ENCODE measurements around the gene ZC3H7B.

ZC3H7B gene

GRCh38 chr22:41368543-41369423, 67.5 kb downstream of the ZC3H7B start:
- 92% methylated on average over 19 of the region's 19 CpGs for WGBS
- Histone ChIP-seq H3K4me3 (ENCODE audit: low read length) (no peak overlapping the region), H3K4me1 (ENCODE audit: insufficient read depth, low read length) (peaks cover 12% of the 10 kb centered on the region; the same call in 1 of the 2 replicates), H3K27me3 (ENCODE audit: insufficient read depth, low read length) (no peaks in the 10 kb centered on the region), H3K9ac (ENCODE audit: low read depth, low read length) (no peak overlapping the region), H3K9me3 (ENCODE audit: insufficient read depth, low read depth, low read length) (no peaks in the 10 kb centered on the region), H3K36me3 (ENCODE audit: insufficient read depth, low read length) (no peaks in the 10 kb centered on the region), H3K27ac (ENCODE audit: low read depth, low read length) (no peak overlapping the region)

DNA sequence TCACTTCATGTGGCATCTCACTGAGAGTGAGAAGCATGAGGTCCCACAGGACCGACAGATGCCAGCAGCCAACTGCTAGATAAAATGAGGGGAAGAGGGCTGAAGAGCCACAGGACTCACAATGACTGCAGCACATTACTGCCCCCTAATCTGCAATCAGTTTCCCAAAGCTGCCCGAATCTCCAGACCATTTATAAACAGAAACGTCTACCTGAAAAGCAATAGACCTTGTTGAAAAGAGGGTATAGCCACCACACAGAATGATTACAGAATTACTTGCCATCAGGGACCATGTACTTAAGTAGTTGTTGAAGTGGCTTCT, 68.1 kb downstream of the ZC3H7B start:
- H3K27ac ChIP-seq (ENCODE audit: low read depth, low read length): no peak overlapping the region
- no peaks in the 10 kb centered on the region for H3K9me3 ChIP-seq (ENCODE audit: insufficient read depth, low read depth, low read length)
- no peaks in the 10 kb centered on the region for H3K36me3 ChIP-seq (ENCODE audit: insufficient read depth, low read length)
- no peaks in the 10 kb centered on the region for H3K27me3 ChIP-seq (ENCODE audit: insufficient read depth, low read length)
- no peak overlapping the region for H3K4me3 ChIP-seq (ENCODE audit: low read length)
- WGBS: 65% methylated on average over 3 of the region's 3 CpGs
- no peak overlapping the region for H3K9ac ChIP-seq (ENCODE audit: low read depth, low read length)
- peaks cover 12% of the 10 kb centered on the region; the same call in 1 of the 2 replicates for H3K4me1 ChIP-seq (ENCODE audit: insufficient read depth, low read length)

DNA sequence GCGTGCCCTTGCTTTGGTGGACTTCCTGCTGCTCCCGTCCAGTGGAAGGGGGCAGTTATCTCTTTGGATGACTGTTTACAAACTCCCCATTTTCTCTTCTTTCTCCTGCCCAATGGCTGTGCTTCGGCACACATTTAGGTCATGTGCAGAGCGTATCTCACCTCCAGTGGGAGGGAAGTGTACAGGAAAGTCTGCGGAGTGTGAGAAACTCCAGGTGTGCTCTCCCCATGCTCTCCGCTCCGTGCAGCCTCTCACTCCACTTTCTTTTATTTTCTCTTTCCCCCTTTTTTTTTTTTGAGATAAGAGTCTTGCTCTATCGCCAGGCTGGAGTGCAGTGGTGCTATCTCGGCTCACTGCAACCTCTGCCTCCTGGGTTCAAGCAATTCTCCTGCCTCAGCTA, 68.5 kb downstream of the ZC3H7B start:
- no peak overlapping the region for H3K9ac ChIP-seq (ENCODE audit: low read depth, low read length)

DNA sequence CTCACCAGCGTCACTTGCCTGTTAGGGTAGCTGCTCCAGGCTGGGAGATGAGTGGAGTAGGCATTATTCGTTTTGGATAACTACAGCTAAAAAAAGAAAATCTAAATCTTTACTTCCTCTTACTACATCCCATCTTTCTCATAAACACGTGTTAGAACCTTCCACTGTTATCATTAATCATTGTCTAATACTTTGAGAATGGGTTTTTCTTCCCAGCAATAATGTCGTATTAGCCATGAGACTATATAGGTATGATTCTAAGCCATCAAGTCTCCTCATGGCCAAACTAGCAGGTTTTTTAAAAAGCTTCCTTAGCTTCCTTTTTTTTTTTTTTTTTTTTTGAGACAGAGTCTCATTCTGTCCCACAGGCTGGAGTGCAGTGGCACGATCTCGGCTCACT, 76.5 kb downstream of the ZC3H7B start:
- H3K27me3 ChIP-seq (ENCODE audit: insufficient read depth, low read length): no peaks in the 10 kb centered on the region
- H3K4me1 ChIP-seq (ENCODE audit: insufficient read depth, low read length): peaks cover 7% of the 10 kb centered on the region; the same call in 1 of the 2 replicates
- H3K27ac ChIP-seq (ENCODE audit: low read depth, low read length): no peak overlapping the region
- no peaks in the 10 kb centered on the region for H3K9me3 ChIP-seq (ENCODE audit: insufficient read depth, low read depth, low read length)
- no peak overlapping the region for H3K9ac ChIP-seq (ENCODE audit: low read depth, low read length)
- no peaks in the 10 kb centered on the region for H3K36me3 ChIP-seq (ENCODE audit: insufficient read depth, low read length)
- no peak overlapping the region for H3K4me3 ChIP-seq (ENCODE audit: low read length)
- 84% methylated on average over 6 of the region's 6 CpGs for whole genome bisulfite sequencing

More for the DNA sequence above, 68.5 kb downstream of the ZC3H7B start:
- H3K27ac ChIP-seq (ENCODE audit: low read depth, low read length): no peak overlapping the region
- no peaks in the 10 kb centered on the region for H3K27me3 ChIP-seq (ENCODE audit: insufficient read depth, low read length)
- H3K4me3 ChIP-seq (ENCODE audit: low read length): no peak overlapping the region
- no peaks in the 10 kb centered on the region for H3K36me3 ChIP-seq (ENCODE audit: insufficient read depth, low read length)
- no peaks in the 10 kb centered on the region for H3K9me3 ChIP-seq (ENCODE audit: insufficient read depth, low read depth, low read length)
- WGBS: 95% methylated on average over 9 of the region's 9 CpGs
- H3K4me1 ChIP-seq (ENCODE audit: insufficient read depth, low read length): peaks cover 12% of the 10 kb centered on the region; the same call in 1 of the 2 replicates

- WGBS: 2% methylated on average over 22 of the region's 22 CpGs
- no peaks in the 10 kb centered on the region for H3K36me3 ChIP-seq (ENCODE audit: insufficient read depth, low read length)
- H3K27ac ChIP-seq (ENCODE audit: low read depth, low read length): peak overlapping the region; percentile 96
- peak overlapping the region; percentile 83 for H3K4me3 ChIP-seq (ENCODE audit: low read length)
- no peaks in the 10 kb centered on the region for H3K27me3 ChIP-seq (ENCODE audit: insufficient read depth, low read length)
- peak overlapping the region; percentile 95 for H3K9ac ChIP-seq (ENCODE audit: low read depth, low read length)
- H3K4me1 ChIP-seq (ENCODE audit: insufficient read depth, low read length): peaks cover 13% of the 10 kb centered on the region
- no peaks in the 10 kb centered on the region for H3K9me3 ChIP-seq (ENCODE audit: insufficient read depth, low read depth, low read length)
Measured at GRCh38 chr22:41380993-41381328, 79.6 kb downstream of the ZC3H7B start.

DNA sequence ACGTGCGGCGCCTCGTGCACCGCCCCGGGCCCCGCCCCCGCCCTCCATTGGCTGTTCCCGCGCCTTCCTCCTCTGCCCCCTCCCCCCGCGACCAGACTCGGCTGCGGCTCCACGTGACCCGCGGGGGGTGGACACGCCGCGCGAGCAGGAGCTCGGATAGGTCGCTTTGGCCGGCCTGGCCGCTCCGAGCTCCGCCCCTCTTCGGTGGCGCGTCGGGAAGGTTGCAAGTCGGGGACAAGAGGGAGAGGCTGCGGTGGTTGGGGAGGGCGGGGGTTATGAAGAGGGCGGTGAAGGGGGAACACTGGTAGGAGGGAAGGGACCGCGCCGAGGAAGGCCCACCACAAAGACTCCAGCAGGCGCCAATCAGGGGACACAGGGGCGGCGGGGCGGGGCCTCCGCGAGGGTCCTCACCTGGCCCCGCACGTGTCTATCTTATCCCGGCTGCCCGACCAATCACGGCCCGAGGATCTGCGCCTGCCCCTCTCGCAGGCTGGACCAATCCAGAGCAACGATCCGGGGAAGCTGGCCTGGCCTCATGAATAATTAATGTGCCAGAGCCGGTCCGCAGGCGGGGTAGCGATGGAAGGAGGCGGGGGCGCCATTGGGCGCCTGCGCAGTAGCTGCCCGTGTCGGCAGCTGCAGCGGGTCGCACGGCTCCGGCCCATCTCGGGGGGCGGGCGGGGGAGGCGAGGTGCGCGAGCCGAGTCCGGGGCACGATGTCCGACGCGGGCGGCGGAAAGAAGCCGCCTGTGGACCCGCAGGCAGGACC, 80.2 kb downstream of the ZC3H7B start, which contains the start of gene TEF:
TEF (plus strand) TSS at position 614 of the 769 bp plus-strand sequence; CDS start at position 717, 103 bp downstream.
- H3K4me3 ChIP-seq (ENCODE audit: low read length): peak within 1 kb of the TSS; percentile 83
- under 1% methylated on average over 76 of the region's 84 CpGs for WGBS
- H3K27ac ChIP-seq (ENCODE audit: low read depth, low read length): peak within 1 kb of the TSS; percentile 96
- peak within 1 kb of the TSS; percentile 95 for H3K9ac ChIP-seq (ENCODE audit: low read depth, low read length)
- peaks cover 13% of the 10 kb centered on the region for H3K4me1 ChIP-seq (ENCODE audit: insufficient read depth, low read length)
- H3K36me3 ChIP-seq (ENCODE audit: insufficient read depth, low read length): no peaks in the 10 kb centered on the region
- no peaks in the 10 kb centered on the region for H3K9me3 ChIP-seq (ENCODE audit: insufficient read depth, low read depth, low read length)
- no peaks in the 10 kb centered on the region for H3K27me3 ChIP-seq (ENCODE audit: insufficient read depth, low read length)

DNA sequence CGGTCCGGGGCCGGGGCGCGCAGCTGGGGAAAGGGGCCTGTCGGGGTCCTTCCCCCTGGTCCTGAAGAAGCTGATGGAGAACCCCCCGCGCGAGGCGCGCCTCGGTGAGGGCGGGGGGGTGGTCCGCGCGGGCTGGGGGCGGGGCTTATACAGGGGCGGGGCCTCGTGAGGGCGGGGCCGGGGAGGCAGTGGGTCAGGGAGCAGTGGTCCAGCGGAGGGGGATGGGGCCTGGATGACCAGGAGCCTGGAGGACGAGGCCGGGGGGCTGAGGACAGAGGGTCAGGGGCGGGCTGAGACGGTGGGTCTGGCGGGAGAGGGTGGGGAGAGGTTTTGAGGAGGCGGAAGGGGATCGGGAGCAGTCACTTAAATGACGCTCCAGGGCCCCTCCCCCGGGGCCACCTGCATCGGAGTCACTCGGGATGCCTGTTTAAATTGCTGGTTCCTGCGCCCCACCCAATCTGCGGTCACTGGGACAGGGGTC, 80.8 kb downstream of the ZC3H7B start:
- Histone ChIP-seq H3K9me3 (ENCODE audit: insufficient read depth, low read depth, low read length) (no peaks in the 10 kb centered on the region), H3K4me3 (ENCODE audit: low read length) (peak overlapping the region; percentile 83), H3K36me3 (ENCODE audit: insufficient read depth, low read length) (peaks cover 2% of the 10 kb centered on the region; the same call in 1 of the 2 replicates), H3K27me3 (ENCODE audit: insufficient read depth, low read length) (no peaks in the 10 kb centered on the region), H3K27ac (ENCODE audit: low read depth, low read length) (peak overlapping the region; percentile 96; the same call in 1 of the 2 replicates), H3K9ac (ENCODE audit: low read depth, low read length) (peak overlapping the region; percentile 82), H3K4me1 (ENCODE audit: insufficient read depth, low read length) (peaks cover 13% of the 10 kb centered on the region)
- WGBS: under 1% methylated on average over 35 of the region's 35 CpGs

DNA sequence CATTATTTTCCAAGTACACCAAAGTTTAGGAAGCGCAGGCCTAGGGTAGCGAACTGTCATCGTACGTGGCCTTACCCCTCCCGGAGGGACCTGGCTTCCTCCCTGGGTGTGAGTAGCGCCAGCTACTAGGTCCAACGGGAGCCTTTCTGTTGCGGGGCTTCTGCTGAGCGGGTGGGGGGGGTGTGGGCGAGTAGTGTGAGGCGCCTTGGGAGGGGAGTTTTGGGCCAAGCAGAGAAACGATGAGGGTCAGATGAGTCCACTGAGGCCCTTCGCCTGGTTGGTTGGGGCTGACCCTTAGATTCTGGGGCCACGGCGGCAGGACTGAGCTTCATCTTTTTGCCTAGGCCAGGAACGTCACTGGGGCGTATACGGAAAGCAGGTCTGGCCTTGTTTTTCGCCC, 81.3 kb downstream of the ZC3H7B start:
- Histone ChIP-seq H3K4me1 (ENCODE audit: insufficient read depth, low read length) (peaks cover 13% of the 10 kb centered on the region), H3K4me3 (ENCODE audit: low read length) (peak overlapping the region; percentile 83), H3K9me3 (ENCODE audit: insufficient read depth, low read depth, low read length) (no peaks in the 10 kb centered on the region), H3K36me3 (ENCODE audit: insufficient read depth, low read length) (peaks cover 7% of the 10 kb centered on the region), H3K27ac (ENCODE audit: low read depth, low read length) (no peak overlapping the region; the same call in 1 of the 2 replicates), H3K9ac (ENCODE audit: low read depth, low read length) (no peak overlapping the region), H3K27me3 (ENCODE audit: insufficient read depth, low read length) (no peaks in the 10 kb centered on the region)
- 44% methylated on average over 19 of the region's 19 CpGs for WGBS

DNA sequence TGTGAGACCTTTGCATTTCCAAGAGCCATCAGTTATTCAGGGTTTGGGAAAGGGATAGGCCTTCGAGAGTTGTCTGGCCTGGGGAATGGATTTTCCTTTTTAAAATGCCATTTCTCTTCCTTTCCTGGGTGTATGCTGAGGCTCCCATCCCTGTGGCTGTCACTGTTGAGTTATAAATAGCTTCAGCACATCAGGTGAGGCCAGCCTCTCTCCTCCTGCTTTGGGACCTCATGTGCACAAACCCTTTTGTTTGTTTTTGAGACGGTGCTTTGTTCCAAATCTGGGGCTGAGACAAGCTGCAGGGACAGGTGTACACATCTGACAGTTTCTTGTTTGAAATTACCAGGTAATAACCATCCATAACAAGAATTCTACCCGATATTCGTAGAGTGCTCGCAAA, 81.8 kb downstream of the ZC3H7B start:
- H3K36me3 ChIP-seq (ENCODE audit: insufficient read depth, low read length): peaks cover 10% of the 10 kb centered on the region
- peaks cover 13% of the 10 kb centered on the region for H3K4me1 ChIP-seq (ENCODE audit: insufficient read depth, low read length)
- peak overlapping the region; percentile 83; the same call in 1 of the 2 replicates for H3K4me3 ChIP-seq (ENCODE audit: low read length)
- H3K27me3 ChIP-seq (ENCODE audit: insufficient read depth, low read length): no peaks in the 10 kb centered on the region
- H3K27ac ChIP-seq (ENCODE audit: low read depth, low read length): no peak overlapping the region
- H3K9me3 ChIP-seq (ENCODE audit: insufficient read depth, low read depth, low read length): no peaks in the 10 kb centered on the region
- WGBS: 96% methylated on average over 5 of the region's 5 CpGs
- no peak overlapping the region for H3K9ac ChIP-seq (ENCODE audit: low read depth, low read length)

DNA sequence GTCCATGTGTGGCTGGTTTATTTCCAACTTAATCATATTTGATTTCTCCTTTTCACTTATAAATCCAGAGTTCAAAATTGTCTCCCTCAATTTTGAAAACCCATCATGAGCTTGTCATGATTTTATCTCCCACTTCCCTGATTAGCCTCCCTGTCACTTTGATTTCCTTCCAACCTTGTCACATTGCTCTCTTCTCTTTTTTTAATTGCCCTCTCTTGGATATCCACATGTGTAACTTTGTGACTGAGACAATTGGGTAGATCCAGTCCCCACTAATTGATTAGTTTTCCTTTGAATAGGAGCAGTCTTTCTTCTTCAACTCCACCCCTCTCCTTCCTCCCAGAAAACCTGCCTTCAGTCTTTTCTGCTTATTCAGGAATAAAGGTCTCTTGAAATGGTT, 82.8 kb downstream of the ZC3H7B start:
- peaks cover 19% of the 10 kb centered on the region for H3K36me3 ChIP-seq (ENCODE audit: insufficient read depth, low read length)
- H3K4me1 ChIP-seq (ENCODE audit: insufficient read depth, low read length): peaks cover 13% of the 10 kb centered on the region
- H3K9me3 ChIP-seq (ENCODE audit: insufficient read depth, low read depth, low read length): no peaks in the 10 kb centered on the region
- no peak overlapping the region; the same call in 1 of the 2 replicates for H3K4me3 ChIP-seq (ENCODE audit: low read length)
- no peaks in the 10 kb centered on the region for H3K27me3 ChIP-seq (ENCODE audit: insufficient read depth, low read length)
- H3K9ac ChIP-seq (ENCODE audit: low read depth, low read length): no peak overlapping the region
- no peak overlapping the region for H3K27ac ChIP-seq (ENCODE audit: low read depth, low read length)

DNA sequence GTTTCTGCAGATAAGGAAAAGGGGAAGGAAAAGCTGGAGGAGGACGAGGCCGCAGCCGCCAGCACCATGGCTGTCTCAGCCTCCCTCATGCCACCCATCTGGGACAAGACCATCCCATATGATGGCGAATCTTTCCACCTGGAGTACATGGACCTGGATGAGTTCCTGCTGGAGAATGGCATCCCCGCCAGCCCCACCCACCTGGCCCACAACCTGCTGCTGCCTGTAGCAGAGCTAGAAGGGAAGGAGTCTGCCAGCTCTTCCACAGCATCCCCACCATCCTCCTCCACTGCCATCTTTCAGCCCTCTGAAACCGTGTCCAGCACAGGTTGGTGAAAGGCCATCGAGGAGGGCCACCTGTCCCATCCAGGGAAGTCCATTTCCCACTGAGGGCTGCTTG, 86.0 kb downstream of the ZC3H7B start:
- Histone ChIP-seq H3K4me1 (ENCODE audit: insufficient read depth, low read length) (peaks cover 6% of the 10 kb centered on the region; the same call in 1 of the 2 replicates), H3K9ac (ENCODE audit: low read depth, low read length) (no peak overlapping the region), H3K36me3 (ENCODE audit: insufficient read depth, low read length) (peaks cover 33% of the 10 kb centered on the region), H3K27ac (ENCODE audit: low read depth, low read length) (no peak overlapping the region), H3K4me3 (ENCODE audit: low read length) (no peak overlapping the region), H3K27me3 (ENCODE audit: insufficient read depth, low read length) (no peaks in the 10 kb centered on the region), H3K9me3 (ENCODE audit: insufficient read depth, low read depth, low read length) (no peaks in the 10 kb centered on the region)
- WGBS: 94% methylated on average over 7 of the region's 7 CpGs
